Stimulated activated CD4-positive, alpha-beta T cell treated with anti-CD3 and anti-CD28 coated beads, Interleukin-4, amount 100 ng/mL, for 4 hours (primary cell): Measurements from ENCODE around the gene MAZ.

Experiments used
- DNase-seq, 2 experiments: peaks; one replicate each; pipeline ENCODE4 v3.0.0-alpha.2; 2020

MAZ gene

DNA sequence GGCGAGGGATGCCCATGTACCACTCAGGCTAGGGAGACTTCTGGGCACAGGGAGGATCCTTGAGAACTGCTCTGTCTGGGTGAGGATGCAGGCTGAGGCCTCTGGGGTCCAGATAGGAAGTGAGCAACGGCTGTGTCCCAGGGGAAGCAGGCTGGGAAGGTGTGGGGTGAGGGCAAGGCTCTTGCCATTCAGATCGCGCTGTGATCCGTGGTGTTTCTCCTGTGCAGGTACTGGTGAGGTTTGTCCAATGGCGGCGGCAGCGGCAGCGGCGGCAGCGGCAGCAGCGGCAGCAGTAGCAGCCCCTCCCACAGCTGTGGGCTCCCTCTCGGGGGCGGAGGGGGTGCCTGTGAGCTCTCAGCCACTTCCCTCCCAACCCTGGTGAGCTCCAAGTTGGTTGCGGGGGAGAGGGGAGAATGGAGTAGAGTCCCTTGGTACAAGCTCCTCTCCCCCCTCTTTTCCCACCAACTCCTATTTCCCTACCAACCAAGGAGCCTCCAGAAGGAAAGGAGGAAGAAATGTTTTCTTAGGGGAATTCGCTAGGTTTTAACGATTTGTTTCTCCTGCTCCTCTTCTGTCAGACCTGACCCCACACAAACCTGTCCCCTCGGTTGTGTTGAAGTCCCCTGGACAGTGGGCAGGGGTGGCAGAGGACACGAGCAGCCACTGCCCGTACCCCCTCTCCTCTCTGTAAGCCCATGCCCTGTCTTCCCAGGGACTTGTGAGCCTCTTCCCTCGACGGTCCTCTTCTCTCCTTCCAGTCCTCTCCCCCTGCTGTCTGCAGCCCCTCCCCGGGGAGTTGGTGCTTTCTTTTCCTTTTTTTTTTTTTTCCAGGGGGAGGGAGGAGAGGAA lies 3.7 kb downstream of the MAZ start:
- DNase-seq, result peak in 1 of 2 experiments; percentile 36

DNA sequence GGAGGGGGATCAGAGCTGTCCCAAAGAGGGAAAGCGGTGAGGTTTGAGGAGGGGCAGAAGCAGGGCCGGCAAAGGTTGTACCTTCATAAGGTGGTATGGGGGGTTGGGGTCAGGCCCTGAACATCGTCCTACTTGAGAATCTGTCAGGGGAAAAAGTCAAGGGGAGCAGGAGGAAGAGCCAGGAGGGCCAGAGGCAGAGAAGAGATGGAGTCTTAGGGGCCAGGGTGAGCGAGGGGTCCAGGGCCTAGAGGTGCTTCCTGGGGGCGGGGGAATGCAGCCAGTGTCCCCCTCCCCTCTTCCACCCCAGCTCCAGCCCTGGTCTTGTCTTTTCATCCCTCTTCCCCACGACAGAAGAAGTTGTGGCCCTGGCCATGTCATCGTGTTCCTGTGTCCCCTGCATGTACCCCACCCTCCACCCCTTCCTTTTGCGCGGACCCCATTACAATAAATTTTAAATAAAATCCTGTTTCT lies 4.4 kb downstream of the MAZ start:
- DNase-seq, result no peak

DNA sequence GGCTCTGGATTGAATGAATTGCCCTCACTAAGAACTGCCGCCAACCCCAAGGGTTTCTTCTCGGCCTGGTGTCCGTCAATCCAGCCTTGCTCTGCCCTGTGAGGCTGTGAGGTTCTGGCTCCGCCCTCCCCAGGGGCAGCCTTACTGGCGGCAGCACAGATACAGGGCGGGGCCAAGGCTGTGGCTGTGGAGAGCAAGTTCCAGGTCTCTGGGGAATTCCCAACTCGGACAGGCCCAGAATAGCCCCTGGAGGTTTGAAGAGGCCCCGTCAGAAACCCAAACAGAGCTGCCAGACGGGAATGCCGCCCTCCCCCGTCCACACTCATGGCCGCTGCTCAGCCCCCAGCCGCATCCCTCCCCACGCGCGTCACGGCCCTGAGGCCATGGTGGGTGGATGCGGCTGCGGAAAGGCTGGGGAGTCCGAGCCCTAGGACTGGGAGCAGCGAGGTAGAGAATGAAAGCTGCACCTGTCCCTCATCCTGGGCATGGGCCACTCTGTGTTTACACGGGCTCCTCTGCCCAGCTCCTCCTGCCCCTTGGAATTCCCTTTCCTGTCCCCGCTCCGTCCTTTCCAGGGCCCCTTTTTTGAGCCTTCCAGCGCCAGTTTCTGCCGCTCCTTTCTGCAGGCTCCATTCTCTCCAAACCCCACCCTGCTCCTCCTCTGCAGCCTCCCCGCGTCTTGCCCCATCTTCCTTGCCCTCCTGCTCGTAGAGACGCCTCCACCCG lies 5.0 kb downstream of the MAZ start:
- DNase-seq, result peak; percentile 61 to 71

GRCh38 chr16:29811896-29812665 lies 5.8 kb downstream of the MAZ start, which contains the start of gene PRRT2:
PRRT2 (plus strand) TSS chr16:29812193; CDS start chr16:29813055, 862 bp downstream.
- DNase-seq, result peak; percentile 36 to 56

DNA sequence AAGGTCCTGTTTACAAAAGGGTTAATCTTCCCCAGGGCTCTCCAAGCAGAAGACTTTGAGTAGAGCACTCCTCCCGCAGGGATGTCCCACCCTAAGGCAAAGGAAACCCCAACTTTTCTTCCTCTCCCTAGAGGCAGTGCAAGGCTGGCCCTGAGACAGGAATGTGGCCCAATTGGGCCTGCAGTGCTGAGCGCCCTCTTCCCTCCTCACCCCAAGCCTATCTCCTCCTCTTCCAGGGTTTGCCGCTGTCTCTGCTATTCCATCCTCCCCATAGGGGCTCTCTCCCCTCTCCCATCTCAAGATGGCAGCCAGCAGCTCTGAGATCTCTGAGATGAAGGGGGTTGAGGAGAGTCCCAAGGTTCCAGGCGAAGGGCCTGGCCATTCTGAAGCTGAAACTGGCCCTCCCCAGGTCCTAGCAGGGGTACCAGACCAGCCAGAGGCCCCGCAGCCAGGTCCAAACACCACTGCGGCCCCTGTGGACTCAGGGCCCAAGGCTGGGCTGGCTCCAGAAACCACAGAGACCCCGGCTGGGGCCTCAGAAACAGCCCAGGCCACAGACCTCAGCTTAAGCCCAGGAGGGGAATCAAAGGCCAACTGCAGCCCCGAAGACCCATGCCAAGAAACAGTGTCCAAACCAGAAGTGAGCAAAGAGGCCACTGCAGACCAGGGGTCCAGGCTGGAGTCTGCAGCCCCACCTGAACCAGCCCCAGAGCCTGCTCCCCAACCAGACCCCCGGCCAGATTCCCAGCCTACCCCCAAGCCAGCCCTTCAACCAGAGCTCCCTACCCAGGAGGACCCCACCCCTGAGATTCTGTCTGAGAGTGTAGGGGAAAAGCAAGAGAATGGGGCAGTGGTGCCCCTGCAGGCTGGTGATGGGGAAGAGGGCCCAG lies 6.7 kb downstream of the MAZ start:
- DNase-seq, result no peak

GRCh38 chr16:29813644-29814562 lies 7.6 kb downstream of the MAZ start:
- no peak for DNase-seq

DNA sequence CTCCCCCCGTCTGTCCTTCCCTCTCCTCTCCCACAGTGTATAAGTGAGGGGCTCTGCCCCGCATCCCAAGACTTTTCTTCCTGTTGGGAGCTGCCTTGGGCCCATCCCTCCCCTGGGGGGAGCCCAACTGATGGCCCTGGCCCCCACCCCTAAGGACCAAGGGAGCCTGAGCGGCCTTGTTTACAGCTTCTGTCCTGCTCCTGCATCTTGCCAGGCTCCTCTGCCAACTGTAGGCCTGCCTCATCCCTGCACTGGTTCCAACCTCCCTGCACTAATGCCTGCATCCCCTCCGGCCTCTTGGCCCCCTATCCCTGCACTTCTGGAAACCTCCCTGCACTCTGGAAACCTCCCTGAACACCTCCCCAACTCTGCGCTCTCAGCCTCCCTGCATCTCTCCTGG lies 8.3 kb downstream of the MAZ start:
- DNase-seq, result no peak

DNA sequence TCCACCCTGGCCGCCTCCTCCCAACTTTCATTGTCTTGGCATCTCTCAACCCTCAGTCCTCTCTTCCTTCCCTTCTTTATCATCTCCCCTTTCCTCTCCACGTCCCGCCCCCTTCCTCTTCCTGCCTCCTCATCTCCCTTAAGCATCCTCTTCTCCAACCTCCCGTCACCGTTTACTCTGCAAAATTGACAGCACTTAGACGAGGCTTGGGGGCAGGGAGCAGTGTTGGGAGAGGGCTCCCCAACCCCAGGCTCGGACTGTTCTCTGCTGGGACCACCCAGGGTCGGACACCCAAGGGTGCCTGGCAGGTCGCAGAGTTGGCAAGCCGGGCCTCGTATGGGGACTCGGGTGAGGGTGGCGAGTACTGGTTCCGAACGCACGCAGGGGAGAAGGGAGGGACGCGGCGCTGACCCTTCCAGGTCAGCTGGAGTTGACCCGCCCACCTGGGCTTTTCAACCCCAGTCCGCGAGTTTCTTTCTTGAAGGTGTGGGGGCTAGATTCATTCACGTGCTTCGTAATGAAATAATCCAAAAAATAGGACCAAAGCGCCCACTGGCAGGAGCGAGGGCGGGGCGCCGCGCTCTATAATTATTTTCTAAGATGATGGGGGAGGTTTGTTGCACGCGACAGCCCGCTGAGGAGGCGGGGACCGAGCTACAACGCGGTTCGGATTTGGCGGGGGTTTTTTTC lies 8.8 kb downstream of the MAZ start:
- DNase-seq, result peak in 1 of 2 experiments; percentile 54

DNA sequence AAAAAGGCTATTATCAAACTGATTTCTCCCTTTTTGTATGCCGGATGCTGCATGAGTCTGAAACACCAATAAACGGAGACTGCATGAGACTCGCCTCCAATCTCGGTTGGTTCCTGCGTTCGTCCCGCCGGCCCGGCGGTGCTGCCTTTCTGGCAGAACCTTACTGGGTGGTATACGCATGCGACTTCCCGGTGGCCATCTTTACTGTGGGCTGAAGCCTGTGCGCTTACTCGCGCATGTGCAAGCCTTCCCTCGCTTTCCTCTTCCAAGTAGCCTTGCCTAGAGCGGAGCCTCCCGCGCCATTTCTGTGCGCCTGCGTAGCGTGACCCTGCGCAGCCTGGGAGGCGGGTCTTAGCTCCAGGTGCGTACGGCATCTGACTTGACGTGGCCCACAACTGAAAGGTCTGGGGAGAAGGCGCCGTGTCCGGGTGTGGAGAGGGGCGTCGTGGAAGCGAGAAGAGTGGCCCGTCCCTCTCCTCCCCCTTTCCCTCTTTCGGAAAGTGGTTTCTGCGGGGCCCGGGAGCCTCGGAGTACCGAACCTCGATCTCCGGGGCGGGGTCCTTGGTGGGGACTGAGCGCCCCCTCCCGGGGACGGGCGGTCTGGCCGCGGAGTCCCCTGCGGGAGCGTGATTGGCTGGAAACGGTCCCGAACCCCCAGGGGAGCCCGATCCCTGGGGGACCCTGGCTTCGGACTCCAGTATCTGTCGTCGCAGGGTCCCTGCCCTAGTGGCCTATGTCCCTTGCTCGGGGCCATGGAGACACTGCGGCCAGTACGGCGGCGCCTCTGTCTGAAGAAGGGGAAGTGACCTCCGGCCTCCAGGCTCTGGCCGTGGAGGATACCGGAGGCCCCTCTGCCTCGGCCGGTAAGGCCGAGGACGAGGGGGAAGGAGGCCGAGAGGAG lies 9.7 kb downstream of the MAZ start, which contains the start of gene PAGR1:
Gene PAGR1 (plus strand): TSS at position 360 of the 901 bp plus-strand sequence. CDS start 374 bp downstream, at position 734.
- DNase-seq, result peak; percentile 95 to 99

DNA sequence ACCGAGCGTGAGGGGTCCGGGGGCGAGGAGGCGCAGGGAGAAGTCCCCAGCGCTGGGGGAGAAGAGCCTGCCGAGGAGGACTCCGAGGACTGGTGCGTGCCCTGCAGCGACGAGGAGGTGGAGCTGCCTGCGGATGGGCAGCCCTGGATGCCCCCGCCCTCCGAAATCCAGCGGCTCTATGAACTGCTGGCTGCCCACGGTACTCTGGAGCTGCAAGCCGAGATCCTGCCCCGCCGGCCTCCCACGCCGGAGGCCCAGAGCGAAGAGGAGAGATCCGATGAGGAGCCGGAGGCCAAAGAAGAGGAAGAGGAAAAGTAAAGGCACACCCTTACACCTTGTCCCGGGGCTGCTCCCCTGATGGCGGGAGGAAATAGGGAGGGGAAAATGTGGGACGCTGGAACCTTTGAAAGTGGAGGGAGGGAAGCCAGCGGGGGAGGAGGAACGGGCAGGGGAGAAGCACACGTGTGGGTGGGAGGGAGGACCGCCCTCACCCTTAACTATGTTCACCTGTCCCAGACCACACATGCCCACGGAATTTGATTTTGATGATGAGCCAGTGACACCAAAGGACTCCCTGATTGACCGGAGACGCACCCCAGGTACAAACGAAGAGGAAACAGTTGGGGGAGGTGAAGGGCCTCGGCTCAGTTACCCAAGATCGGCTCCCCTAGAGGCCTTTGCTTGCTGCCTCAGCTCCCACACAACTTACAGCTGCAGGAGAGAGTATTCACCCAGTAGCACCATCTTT lies 10.5 kb downstream of the MAZ start:
- DNase-seq, result peak; percentile 43 to 54

GRCh38 chr16:29818082-29818481 lies 11.8 kb downstream of the MAZ start:
- no peak for DNase-seq

- no peak for DNase-seq
Measured at GRCh38 chr16:29819506-29819905, 13.2 kb downstream of the MAZ start.

- DNase-seq, result peak in 1 of 2 experiments; percentile 45
Measured at GRCh38 chr16:29820271-29820701, 14.0 kb downstream of the MAZ start, which contains the start of gene MVP. MVP (plus strand) TSS chr16:29820462; CDS start chr16:29830550, 10,088 bp downstream.

DNA sequence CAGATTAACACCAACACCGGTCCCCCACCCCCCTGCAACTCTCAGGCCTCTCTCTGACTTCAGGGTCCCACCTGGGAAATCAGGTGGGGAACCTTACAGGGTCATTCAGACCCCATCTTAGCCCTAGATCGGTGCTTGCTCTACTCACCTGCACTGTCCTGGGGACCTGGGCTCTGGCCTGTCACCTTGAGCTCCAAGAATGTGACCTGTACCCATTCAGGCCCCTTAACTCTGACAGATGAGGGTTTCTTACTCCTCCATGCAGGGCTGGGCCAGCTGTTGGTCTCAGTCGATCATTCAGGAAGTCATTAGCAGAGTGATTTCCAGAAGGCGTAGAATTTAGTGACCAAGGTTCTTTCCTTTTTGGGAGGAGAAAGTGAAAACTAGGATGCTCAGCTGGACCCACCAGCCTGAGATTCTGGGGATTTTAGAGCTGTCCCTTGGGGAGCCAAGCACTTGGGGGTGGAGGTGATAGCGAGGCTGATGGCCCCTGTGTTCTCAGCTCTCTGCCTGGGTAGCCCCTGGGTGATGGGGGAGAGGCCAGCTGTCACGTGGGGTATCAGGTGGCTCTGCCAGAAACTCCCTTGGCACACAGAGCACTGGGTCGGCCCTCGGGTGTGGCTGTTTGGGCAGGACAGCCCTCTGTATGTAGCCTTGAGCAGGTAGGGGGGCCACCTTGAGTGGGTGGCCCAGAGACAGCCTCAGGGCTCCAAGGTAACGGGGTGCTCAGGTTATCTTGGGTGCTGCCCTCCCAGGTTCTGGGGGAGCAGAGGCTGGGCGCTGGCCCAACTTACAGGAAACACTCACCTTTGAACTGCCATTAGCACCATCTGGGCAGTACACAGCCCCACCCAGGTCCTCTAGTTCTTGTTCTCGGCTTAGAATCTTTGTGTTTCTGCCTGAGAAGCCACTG lies 14.7 kb downstream of the MAZ start:
- no peak for DNase-seq

- no peak for DNase-seq
Measured at GRCh38 chr16:29821643-29822115, 15.3 kb downstream of the MAZ start.

- DNase-seq, result no peak
Measured at GRCh38 chr16:29824589-29825144, 18.3 kb downstream of the MAZ start.
